Myocyte (in vitro differentiated cells): Measurements from ENCODE around the gene DGCR2. TPM values are rescaled to one million over a fixed set of nuclear protein-coding genes. Genes with fewer than 3 reads are reported as not detected.
"Not testable (repeated sequence)": the region's sequence is repeated elsewhere in the genome, so short reads cannot be mapped to it uniquely, and the experiment has no call there.

Experiments used
- DNase-seq: peaks from one replicate; pipeline ENCODE4 v3.0.0-alpha.2; 2012; ENCODE audit warnings: low read depth
- total RNA-seq: library from RNA; depleted of rRNA; stranded (reverse); fragments of >200 nt; gene quantifications from 2 replicates; pipeline ENCODE4 v1.2.3, GENCODE V29; 2014

DGCR2 gene
- total RNA-seq, 1 donor from 2014 or later, result 60.8 TPM

DNA sequence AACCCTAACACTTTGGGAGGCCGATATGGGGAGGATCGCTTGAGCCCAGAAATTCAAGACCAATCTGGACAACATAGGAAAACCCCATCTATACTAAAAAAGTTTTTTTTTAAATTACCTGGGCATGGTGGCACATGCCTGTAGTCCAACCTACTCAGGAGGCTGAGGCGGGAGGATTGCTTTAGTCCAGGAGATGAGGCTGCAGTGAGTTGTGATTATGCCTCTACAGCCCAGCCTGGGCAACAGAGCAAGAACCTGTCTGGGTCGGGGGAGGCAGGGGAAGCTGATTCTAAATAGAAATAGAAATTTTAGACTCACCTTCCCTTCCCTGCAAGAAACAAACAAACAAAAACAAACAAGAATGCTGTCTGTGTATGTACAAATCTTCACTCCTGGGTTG lies 133.3 kb downstream of the DGCR2 start:
- no peak for DNase-seq

DNA sequence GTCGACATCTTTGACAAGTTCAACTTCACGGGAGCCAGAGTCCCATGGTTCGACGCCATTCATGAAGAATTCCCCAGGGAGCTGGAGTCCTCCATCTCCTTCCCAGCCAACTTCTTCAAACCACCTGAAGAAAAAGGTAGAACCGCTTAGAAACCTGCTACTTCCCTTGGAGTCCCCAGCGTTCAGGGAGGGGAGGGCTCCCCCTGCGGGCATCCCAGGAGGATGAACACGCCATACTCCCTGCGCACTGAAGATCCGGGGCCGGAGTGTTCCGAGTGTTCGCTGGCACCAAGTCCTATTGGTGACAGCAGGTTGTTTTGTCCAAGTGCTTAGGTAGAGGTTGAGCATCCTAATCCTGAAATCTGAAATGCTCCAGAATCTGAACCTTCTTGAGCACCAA lies 134.4 kb downstream of the DGCR2 start:
- DNase-seq, result no peak

DNA sequence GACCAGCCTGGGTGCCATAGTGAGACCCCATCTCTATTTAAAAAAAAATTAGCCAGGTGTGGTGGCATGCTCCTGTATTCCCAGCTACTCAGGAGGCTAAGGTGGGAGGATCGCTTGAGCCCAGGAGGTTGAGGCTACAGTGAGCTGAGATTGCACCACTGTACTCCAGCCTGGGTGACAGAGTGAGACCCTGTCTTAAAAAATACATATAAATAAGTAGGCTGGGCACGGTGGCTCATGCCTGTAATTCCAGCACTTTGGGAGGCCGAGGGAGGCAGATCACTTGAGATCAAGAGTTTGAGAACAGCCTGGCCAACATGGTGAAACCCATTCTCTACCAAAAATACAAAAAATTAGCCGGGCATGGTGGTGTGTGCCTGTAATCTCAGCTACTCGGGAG lies 135.1 kb downstream of the DGCR2 start:
- not testable (repeated sequence) for DNase-seq

Other genes starting within 250 kb of the DGCR2 start
- gene DGCR6, start 216.1 kb downstream of the DGCR2 start, total RNA-seq, result 2.3 and 5.0 TPM in 2 replicates
- gene PRODH, start 186.1 kb downstream of the DGCR2 start, total RNA-seq, result 0.43 and 0.73 TPM in 2 replicates
- not detected in 2 replicates for gene TSSK2, start 8.9 kb upstream of the DGCR2 start, total RNA-seq
- gene ESS2, start 22.2 kb upstream of the DGCR2 start, total RNA-seq, result 17.5 and 21.1 TPM in 2 replicates
- not detected in 2 replicates for gene GSC2, start 27.9 kb upstream of the DGCR2 start, total RNA-seq
- gene SLC25A1, start 56.3 kb upstream of the DGCR2 start, total RNA-seq, result 34.1 and 36.2 TPM in 2 replicates
- 33.7 and 46.2 TPM in 2 replicates for gene CLTCL1, start 169.3 kb upstream of the DGCR2 start, total RNA-seq